H1 (cell line): Measurements from ENCODE around the gene EPS8. TPM values are rescaled to one million over a fixed set of nuclear protein-coding genes. Genes with fewer than 3 reads are reported as not detected.

Source experiments
- CTCF ChIA-PET: fragments of 300-600 bp; sonication (Branson Sonifier 250); formaldehyde crosslinking; loops from one replicate; lab custom pipeline; 2021; ENCODE audit not compliant: partially characterized antibody; lab: Charles Lee
- POLR2A ChIA-PET: fragments of 300-600 bp; sonication (Branson Sonifier 250); formaldehyde crosslinking; loops from one replicate; lab custom pipeline; 2021; ENCODE audit warnings: inconsistent platforms; ENCODE audit not compliant: partially characterized antibody; lab: Charles Lee
- DNase-seq, 2 experiments: peaks; one replicate each; pipeline versions ENCODE4 v3.0.0 to v3.0.0-alpha.2; 2010 to 2022; ENCODE audit warnings: low spot score in 2 of 2, low read depth in 1 of 2, mixed read lengths in 1 of 2
- FAIRE-seq: peaks from 2 replicates; lab custom pipeline; 2011; peaks lifted over from hg19 to GRCh38; lab: Jason Lieb, UNC
- H2AFZ ChIP-seq: 2 replicates; pipeline ENCODE4 v1.8.1; 2012; ENCODE audit warnings: low read length, inconsistent platforms
- H2AK5ac ChIP-seq: 2 replicates; pipeline ENCODE4 v1.6.1; 2013; ENCODE audit warnings: low read depth, low read length
- H2BK120ac ChIP-seq: replicated peaks from 2 replicates; pipeline ENCODE3; 2013; ENCODE audit warnings: low read depth, low read length, inconsistent platforms
- H2BK12ac ChIP-seq: 2 replicates; pipeline ENCODE4 v1.6.1; 2013; ENCODE audit warnings: low read depth, low read length
- H2BK15ac ChIP-seq: 2 replicates; pipeline ENCODE4 v1.6.1; 2013; ENCODE audit warnings: low read length
- H2BK20ac ChIP-seq: 2 replicates; pipeline ENCODE4 v1.6.1; 2013; ENCODE audit warnings: low read length
- H2BK5ac ChIP-seq: 2 replicates; pipeline ENCODE4 v1.6.1; 2013; ENCODE audit warnings: low read depth, low read length
- H3K14ac ChIP-seq: 2 replicates; pipeline ENCODE4 v1.6.1; 2013; ENCODE audit warnings: inconsistent platforms; ENCODE audit not compliant: insufficient read length
- H3K18ac ChIP-seq: 2 replicates; pipeline ENCODE4 v1.6.1; 2013; ENCODE audit warnings: low read length; ENCODE audit errors: extremely low read depth
- H3K23ac ChIP-seq: 2 replicates; pipeline ENCODE4 v1.6.1; 2013; ENCODE audit warnings: inconsistent platforms; ENCODE audit not compliant: insufficient read length
- H3K23me2 ChIP-seq: 2 replicates; pipeline ENCODE4 v1.6.1; 2013; ENCODE audit warnings: low read depth, low read length
- H3K27ac ChIP-seq: 2 replicates; pipeline ENCODE4 v1.6.1; 2011; ENCODE audit warnings: low read depth, low read length, inconsistent platforms
- H3K27me3 ChIP-seq, 4 experiments: replicated peaks in 1 of 4; 1 replicate in 1 of 4; 2 replicates in 3 of 4; pipeline versions ENCODE4 v1.6.1 to v1.8.1; 2011 to 2013; ENCODE audit warnings: low read length in 3 of 4, mild to moderate bottlenecking in 3 of 4, inconsistent platforms in 2 of 4, mixed read lengths in 2 of 4, moderate library complexity in 1 of 4; ENCODE audit not compliant: control insufficient read depth in 3 of 4, insufficient read depth in 3 of 4; ENCODE audit errors: extremely low read depth in 1 of 4
- H3K36me3 ChIP-seq, 4 experiments: 2 replicates each; pipeline versions ENCODE4 v1.6.1 to v1.8.1; 2011 to 2013; ENCODE audit warnings: mild to moderate bottlenecking in 4 of 4, low read length in 3 of 4, moderate library complexity in 2 of 4, control low read depth in 1 of 4, inconsistent platforms in 1 of 4; ENCODE audit not compliant: insufficient read depth in 4 of 4, control insufficient read depth in 2 of 4
- H3K4ac ChIP-seq: replicated peaks from 2 replicates; pipeline ENCODE3; 2013; ENCODE audit warnings: low read length, low read depth, mixed read lengths, inconsistent platforms; ENCODE audit not compliant: insufficient read length
- H3K4me1 ChIP-seq, 4 experiments: replicated peaks in 1 of 4; 1 replicate in 1 of 4; 2 replicates in 3 of 4; pipeline versions ENCODE4 v1.6.1 to v1.8.1; 2011 to 2013; ENCODE audit warnings: low read length in 3 of 4, inconsistent platforms in 2 of 4, mixed read lengths in 1 of 4; ENCODE audit not compliant: insufficient read depth in 4 of 4, control insufficient read depth in 3 of 4
- H3K4me2 ChIP-seq, 2 experiments: 2 replicates each; pipeline versions ENCODE4 v1.6.1 to v1.8.1; 2011 to 2013; ENCODE audit warnings: low read depth in 2 of 2, low read length in 2 of 2, control low read depth in 1 of 2, inconsistent platforms in 1 of 2, mild to moderate bottlenecking in 1 of 2; ENCODE audit not compliant: insufficient read depth in 1 of 2
- H3K4me3 ChIP-seq, 4 experiments: fragments of 200-600, 300-600 bp in 1 of 4; sonication (generic), shearing (Covaris generic), sonication (Bioruptor Twin) in 1 of 4; 2 replicates each; pipeline versions ENCODE4 v1.5.1 to v1.8.1; 2011 to 2016; ENCODE audit warnings: low read length in 4 of 4, low read depth in 3 of 4, control low read depth in 2 of 4, inconsistent platforms in 2 of 4, mild to moderate bottlenecking in 2 of 4, mixed read lengths in 1 of 4, moderate library complexity in 1 of 4; ENCODE audit not compliant: insufficient read depth in 2 of 4; ENCODE audit errors: extremely low read depth in 1 of 4
- H3K56ac ChIP-seq: replicated peaks from 2 replicates; pipeline ENCODE3; 2013; ENCODE audit warnings: low read depth, mild to moderate bottlenecking, mixed read lengths, low read length, inconsistent platforms; ENCODE audit not compliant: insufficient read length
- H3K79me1 ChIP-seq: 2 replicates; pipeline ENCODE4 v1.6.1; 2013; ENCODE audit warnings: low read depth, low read length, control low read depth
- H3K79me2 ChIP-seq, 2 experiments: 2 replicates each; pipeline versions ENCODE4 v1.6.1 to v1.8.1; 2012 to 2013; ENCODE audit warnings: low read length in 2 of 2, mild to moderate bottlenecking in 2 of 2, inconsistent platforms in 1 of 2; ENCODE audit not compliant: insufficient read depth in 2 of 2, control insufficient read depth in 1 of 2
- H3K9ac ChIP-seq, 4 experiments: replicated peaks in 1 of 4; 1 replicate in 1 of 4; 2 replicates in 3 of 4; pipeline versions ENCODE4 v1.6.1 to v1.8.1; 2011 to 2013; ENCODE audit warnings: low read depth in 3 of 4, low read length in 3 of 4, control low read depth in 2 of 4, mild to moderate bottlenecking in 2 of 4, moderate library complexity in 2 of 4, inconsistent platforms in 1 of 4; ENCODE audit errors: extremely low read depth in 1 of 4
- H3K9me3 ChIP-seq, 2 experiments: 2 replicates each; pipeline versions ENCODE4 v1.6.1 to v1.8.1; 2012 to 2013; ENCODE audit warnings: mild to moderate bottlenecking in 2 of 2, moderate library complexity in 2 of 2, control low read depth in 1 of 2, inconsistent platforms in 1 of 2, low read depth in 1 of 2, low read length in 1 of 2, mixed read lengths in 1 of 2; ENCODE audit not compliant: insufficient read depth in 2 of 2
- H4K20me1 ChIP-seq, 2 experiments: replicated peaks in 1 of 2; 2 replicates each; pipeline versions ENCODE3 to v1.8.1; 2011 to 2013; ENCODE audit warnings: inconsistent platforms in 2 of 2, low read length in 2 of 2, mild to moderate bottlenecking in 1 of 2; ENCODE audit not compliant: insufficient read depth in 2 of 2, control insufficient read depth in 1 of 2
- H4K5ac ChIP-seq: 2 replicates; pipeline ENCODE4 v1.6.1; 2013; ENCODE audit warnings: low read length, low read depth, mixed read lengths, inconsistent platforms; ENCODE audit not compliant: insufficient read length
- H4K8ac ChIP-seq: 2 replicates; pipeline ENCODE4 v1.8.0; 2013; ENCODE audit warnings: mild to moderate bottlenecking, moderate library complexity, low read length, inconsistent platforms; ENCODE audit not compliant: insufficient read depth; ENCODE audit errors: extremely low read depth
- H4K91ac ChIP-seq: replicated peaks from 2 replicates; pipeline ENCODE3; 2013; ENCODE audit warnings: low read length, mixed read lengths, inconsistent platforms; ENCODE audit not compliant: insufficient read length
- GTF2F1 ChIP-seq: IDR thresholded peaks from 2 replicates; pipeline ENCODE4 v1.6.1; 2012; ENCODE audit warnings: low read depth, low read length, improper control_type of control experiment, borderline replicate concordance
- MAFK ChIP-seq: IDR thresholded peaks from 2 replicates; pipeline ENCODE4 v1.6.1; 2012; ENCODE audit warnings: low read depth, mild to moderate bottlenecking, improper control_type of control experiment, low read length
- WGBS, 2 experiments: shearing (Covaris generic) in 1 of 2; methylation state at CpG; one replicate each; pipeline versions ENCODE4 v1.1.6 to v1.1.7; 2013 to 2015; ENCODE audit warnings: low lambda C conversion rate in 2 of 2, mixed read lengths in 2 of 2, inconsistent platforms in 1 of 2, low coverage in 1 of 2, missing lambda C conversion rate in 1 of 2; ENCODE audit not compliant: insufficient replicate concordance in 2 of 2, insufficient coverage in 1 of 2, insufficient read length in 1 of 2; ENCODE audit errors: extremely low coverage in 1 of 2, missing lambda C conversion rate in 1 of 2; 5-methylcytosine and 5-hydroxymethylcytosine counted together
- polyA plus RNA-seq, 7 experiments: library from polyadenylated mRNA; depleted of rRNA in 3 of 7; stranded (reverse) in 5 of 7; unstranded in 2 of 7; fragments of >200 nt in 5 of 7; fragments of 200-250 nt in 2 of 7; gene quantifications; 1 replicate in 5 of 7; 2 replicates in 1 of 7; 4 replicates in 1 of 7; pipeline versions ENCODE4 v1.2.1 to v1.2.3, GENCODE V29; 2011 to 2013; ENCODE audit warnings: missing spikeins in 2 of 7, mixed read lengths in 2 of 7
- total RNA-seq: library from RNA; stranded (reverse); fragmentation: NEBNext Ultra II Directional; extraction: Animal tissue kit (Norgen Biotek cat#: 25700); gene quantifications from 2 replicates; pipeline ENCODE4 v1.2.1, GENCODE V29; 2021

The EPS8 gene
- total and polyA plus RNA-seq, 2 of the 8 experiments (the other 6 are each of a cell fraction or from before 2014, with no cell fraction given), result 3.0 to 4.6 TPM

- POLR2A ChIA-PET, result no interaction called here
- H3K23me2 ChIP-seq, result no peaks in the 10 kb centered on the region
- no peak for TF ChIP-seq GTF2F1
- no peak for TF ChIP-seq MAFK
Measured at GRCh38 chr12:15608406-15608805, 180.8 kb downstream of the EPS8 start.

More at GRCh38 chr12:15608406-15608805, 180.8 kb downstream of the EPS8 start:
- Histone ChIP-seq H3K79me1 (no peaks in the 10 kb centered on the region), H2BK12ac (no peak overlapping the region), H3K4me3 (no peak overlapping the region), H3K4me2 (no peak overlapping the region), H2AK5ac (no peak overlapping the region), H2BK5ac (no peak overlapping the region), H4K20me1 (no peaks in the 10 kb centered on the region), H2BK120ac (no peak overlapping the region), H2BK15ac (no peak overlapping the region), H3K27me3 (no peaks in the 10 kb centered on the region), H3K36me3 (no peaks in the 10 kb centered on the region), H3K4ac (no peak overlapping the region), H4K8ac (no peak overlapping the region), H2AFZ (no peak overlapping the region), H3K79me2 (no peaks in the 10 kb centered on the region), H3K4me1 (no peaks in the 10 kb centered on the region), H3K18ac (no peak overlapping the region), H3K23ac (no peak overlapping the region), H3K27ac (no peak overlapping the region), H3K9ac (no peak overlapping the region), H3K56ac (no peak overlapping the region), H3K14ac (no peak overlapping the region), H4K5ac (no peak overlapping the region), H4K91ac (no peak overlapping the region), H3K9me3 (no peaks in the 10 kb centered on the region), H2BK20ac (no peak overlapping the region)
- DNase-seq, result no peak
- CTCF ChIA-PET, result interaction anchor here (1.2 to 2.4 kb wide), 3 partner anchors 18 to 76 kb away, joined by 3 to 8 read pairs (median 3); no protein-coding TSS in a partner anchor
- 88% methylated on average over 1 of the region's 1 CpG; no CpG with 5 or more reads in 1 of the 2 experiments for WGBS, 2 experiments
- no peak for FAIRE-seq
